SK-N-MC (cell line): ENCODE data around the gene TTR.

Experiments used
- EZH2 ChIP-seq: fragments of 200-600 bp; sonication (generic); IDR thresholded peaks from one replicate; pipeline ENCODE4 v1.6.1; 2017; ENCODE audit warnings: antibody characterized with exemption
- POLR2AphosphoS5 ChIP-seq: IDR thresholded peaks from 2 replicates; pipeline ENCODE4 v1.6.1; 2012; ENCODE audit warnings: mild to moderate bottlenecking, low read depth, low read length, borderline replicate concordance

GRCh38 chr18:31555971-31556747 lies 35.5 kb upstream of the TTR start:
- no peak for TF ChIP-seq POLR2AphosphoS5
- TF ChIP-seq EZH2, result no peak
